ENCODE results near the gene PRCC. TPM values are rescaled to one million over a fixed set of nuclear protein-coding genes. Genes with fewer than 3 reads are reported as not detected.

PRCC gene
- polyA plus RNA-seq, 12 donors, result 59.0 to 97.7 (median 65.5) TPM; not detected in 1

DNA sequence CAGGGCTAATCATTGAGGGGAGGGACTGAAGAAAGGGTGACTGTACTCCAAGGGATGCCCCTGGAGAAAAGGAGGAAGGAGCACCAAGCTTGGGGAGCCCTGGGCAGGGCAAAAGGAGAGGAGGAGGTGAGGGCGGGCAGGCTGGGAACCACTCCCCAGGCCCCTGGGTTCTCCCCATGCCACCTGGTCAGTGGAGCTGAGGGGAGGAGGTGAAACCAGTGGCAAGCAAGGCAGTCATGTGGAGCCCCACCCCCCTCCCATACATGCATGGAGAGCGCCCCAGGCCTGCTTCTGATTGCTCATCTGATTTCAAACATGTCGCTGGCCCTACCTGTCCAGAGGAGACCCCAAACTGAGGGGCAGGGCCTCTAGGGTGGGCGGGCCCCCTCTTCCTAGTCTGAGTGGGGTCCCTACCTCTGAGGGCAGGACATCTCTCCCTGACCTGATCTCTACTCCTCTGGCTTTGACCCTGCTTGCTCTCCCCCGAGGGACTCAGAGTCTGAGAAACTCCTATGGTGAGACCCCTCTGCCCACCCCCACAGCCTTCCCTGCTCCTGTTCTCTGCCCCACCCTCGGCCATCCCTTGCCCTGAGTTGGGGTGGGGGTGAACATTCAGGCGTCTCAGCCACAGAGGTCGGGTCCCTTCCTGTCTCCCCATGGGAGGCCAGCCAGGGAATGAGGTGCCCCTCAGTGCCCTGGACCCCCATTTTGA lies 73.0 kb downstream of the PRCC start:
- no peak for DNase-seq

DNA sequence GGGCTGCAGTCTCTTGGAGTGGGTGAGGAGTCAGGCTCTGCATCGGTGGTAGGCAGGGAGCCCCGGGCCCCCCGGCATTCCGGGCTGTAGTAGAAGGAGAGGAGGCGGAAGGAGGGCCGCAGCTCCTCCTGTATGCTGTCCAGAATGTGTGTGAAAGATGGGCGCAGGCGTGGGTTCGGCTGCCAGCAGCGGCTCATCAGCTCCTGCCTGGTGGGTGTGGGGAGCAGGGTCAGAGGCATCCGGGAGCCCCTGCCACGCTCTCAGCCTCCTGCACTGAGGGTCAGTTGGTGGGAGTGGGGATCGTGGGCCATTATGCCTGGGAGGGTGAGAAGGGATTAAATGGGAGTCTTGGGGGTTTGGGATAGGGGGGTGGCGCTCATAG lies 73.6 kb downstream of the PRCC start:
- no peak for DNase-seq

DNA sequence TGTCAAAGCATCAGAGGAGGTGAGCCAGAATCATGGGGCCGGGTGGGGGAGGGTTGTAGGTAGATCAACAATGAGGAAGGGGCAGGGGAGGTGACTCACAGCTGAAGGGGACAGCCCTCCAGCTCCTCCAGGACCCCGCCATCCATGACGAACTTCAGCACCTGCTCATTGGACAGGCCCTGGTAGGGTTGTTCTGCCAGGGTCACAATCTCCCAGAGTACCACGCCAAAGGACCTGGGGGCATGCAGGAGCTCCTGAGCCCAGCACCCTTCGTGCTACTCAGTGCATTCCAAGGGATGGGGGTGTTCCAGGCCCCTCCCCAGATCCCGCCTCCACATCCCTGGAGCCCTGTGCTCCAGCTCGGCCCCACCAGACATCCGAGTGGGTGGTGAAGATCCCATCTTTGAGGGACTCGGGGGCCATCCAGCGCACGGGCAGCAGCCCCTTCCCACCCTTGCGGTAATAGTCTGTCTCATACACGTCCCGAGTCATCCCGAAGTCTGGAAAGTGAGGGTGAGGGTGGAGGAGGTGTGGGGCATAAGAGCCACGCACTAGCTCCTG lies 74.0 kb downstream of the PRCC start:
- DNase-seq, result no peak

DNA sequence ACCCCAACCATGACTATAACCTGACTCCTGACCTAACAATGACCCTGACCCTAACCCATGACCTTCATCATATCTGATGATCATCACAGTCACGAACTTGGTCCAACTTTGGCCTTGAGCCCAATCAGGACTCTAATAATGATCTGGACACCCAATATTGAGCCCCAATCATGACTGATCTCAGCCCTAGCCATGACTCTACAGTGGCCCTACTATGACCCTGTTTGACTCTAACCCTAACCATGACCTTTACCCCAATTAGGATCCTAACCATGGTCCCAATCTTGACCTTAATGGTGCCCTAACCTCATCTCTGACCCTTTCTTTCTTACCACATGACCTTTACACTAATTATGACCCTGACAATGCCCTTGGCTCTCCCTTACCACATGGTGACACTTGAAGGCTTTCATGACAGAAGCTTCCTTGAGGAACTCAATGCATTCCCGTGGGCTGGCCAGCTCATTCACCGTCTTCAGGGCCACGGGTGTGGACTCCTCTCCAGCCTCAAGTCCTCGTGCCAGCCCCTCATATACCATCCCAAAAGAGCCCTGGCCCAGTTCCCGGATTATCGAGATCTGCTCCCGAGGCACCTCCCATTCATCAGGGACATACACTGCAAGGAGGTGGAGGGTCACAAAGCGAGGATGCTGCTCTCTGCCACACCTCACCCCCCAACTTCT lies 75.4 kb downstream of the PRCC start:
- no peak for DNase-seq

DNA sequence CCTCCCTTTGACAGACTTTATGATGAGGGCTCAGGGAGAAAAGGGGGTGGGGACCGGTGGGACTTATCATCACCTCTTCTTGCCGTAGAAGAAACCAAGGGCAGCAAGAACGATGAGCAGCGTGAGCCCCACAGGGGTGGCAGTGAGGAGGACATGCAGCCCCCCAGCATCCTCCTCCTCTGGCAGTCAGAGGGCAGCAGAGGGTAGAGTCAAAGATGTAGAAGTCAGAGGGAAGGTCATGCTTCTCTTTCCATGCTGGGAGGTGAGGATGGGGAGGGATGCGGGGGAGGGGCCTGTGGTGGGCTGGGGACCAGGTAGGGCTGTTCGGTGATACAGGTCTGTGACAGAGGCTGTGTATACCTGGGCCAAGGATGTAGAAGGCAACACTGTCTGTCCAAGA lies 76.8 kb downstream of the PRCC start:
- no peak for DNase-seq

DNA sequence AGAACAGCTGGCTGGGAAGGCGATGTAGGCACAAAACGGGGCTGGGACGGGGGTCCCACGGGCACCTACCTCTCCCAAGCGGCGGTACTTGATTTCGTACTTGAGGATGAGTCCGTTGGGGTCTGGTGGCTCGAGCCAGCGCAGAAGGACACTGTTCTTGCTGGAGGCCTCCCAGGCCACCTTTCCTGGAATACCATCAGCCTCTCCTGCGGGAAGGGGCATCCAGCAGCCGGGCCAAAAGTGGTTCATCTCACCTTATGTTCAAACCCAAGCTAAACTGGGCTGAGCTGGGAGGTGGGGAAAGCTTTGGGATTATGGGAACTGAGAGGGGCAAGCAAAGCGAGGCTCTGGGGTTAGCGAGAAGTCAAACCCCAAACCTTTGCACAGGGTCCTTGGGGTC lies 77.3 kb downstream of the PRCC start:
- no peak for DNase-seq

DNA sequence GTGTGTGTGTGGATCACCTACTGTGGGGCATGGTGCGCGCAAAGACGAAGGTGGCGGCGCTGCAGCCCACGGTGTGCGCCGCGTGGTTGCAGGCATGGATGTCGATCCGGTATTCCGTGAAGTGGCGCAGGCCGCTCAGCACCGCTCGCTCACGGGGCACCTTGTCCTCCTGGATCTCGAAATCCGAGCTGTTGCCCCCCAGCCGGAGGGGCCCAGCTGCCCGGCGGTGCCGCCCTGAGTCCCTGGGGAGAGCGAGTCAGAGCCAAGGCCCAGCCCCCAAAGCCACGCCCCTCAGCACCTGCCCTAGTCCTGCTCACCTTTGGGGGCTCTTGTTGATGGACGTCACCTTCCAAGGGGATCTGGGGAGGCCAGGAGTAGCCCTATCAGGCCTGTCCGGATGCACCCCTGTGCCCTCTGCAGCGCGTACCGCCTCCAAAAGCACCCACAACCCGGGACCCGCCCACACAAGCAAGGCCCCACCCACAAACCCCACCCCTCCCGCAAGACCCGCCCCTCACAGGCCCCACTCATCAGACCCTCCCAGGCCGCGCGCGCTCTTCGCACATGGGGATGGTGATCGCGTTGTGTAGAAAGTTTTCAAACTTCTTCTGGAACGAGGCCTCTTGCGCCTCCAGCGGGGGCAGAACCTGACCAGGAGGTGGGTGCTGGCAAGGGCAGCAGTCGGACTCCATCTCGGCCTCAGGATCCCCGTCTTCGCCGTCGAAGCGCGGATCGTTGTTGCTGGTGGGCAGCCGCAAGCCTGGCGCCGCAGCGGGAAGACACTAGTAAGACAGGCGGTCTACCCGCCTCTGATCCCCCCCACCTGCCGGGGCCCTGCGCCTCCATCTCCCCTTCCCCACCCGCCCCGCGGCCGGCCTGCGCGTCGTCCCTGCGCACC lies 78.0 kb downstream of the PRCC start:
- no peak for DNase-seq

DNA sequence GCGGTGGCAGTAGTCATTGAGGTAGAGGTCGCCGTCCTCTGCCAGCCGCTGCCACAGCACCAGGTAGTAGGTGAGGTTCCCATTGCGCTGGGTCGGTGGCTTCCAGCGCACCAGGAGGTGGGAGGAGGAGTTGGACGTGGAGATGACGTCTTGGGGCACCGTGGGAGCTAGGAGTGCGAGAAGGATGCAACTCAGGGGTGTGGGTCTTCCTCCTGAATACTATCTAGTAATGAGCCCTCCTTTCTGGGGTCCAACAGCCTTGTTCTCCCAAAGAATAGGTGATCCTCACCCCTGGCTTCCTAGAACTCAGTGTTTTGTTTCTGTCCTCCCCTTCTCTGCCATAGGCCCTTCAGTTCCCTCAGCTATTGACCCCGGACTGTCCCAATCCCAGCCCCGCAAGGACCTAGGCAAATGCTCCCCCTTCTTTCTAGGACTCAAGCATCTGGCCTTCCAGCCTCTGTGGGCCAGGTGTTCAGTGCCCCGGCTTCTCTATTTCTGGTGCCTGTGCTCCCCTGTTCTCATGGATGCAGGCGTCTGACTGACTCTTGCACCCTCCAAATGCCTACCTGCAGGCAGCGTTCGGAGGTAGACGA lies 78.7 kb downstream of the PRCC start:
- DNase-seq, result no peak

DNA sequence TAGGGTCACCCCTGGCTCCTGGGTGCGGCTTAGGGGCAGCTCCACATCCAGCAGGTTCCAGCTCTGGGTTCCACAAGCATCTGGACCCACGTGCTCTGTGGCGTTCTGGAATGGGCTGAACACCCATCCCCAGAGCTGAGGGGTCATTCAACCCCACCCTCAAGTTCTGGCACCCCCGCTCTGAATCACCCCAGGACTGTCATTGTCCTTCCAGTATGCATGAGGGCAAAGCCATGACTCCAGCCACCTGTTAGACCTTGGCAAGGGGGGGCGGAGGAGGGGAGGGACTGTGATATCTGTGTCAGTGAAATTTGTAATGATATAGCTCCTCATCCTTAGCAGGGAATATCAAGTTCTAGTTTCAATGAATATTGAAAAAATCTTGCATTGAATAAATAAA lies 79.3 kb downstream of the PRCC start:
- DNase-seq, result no peak

DNA sequence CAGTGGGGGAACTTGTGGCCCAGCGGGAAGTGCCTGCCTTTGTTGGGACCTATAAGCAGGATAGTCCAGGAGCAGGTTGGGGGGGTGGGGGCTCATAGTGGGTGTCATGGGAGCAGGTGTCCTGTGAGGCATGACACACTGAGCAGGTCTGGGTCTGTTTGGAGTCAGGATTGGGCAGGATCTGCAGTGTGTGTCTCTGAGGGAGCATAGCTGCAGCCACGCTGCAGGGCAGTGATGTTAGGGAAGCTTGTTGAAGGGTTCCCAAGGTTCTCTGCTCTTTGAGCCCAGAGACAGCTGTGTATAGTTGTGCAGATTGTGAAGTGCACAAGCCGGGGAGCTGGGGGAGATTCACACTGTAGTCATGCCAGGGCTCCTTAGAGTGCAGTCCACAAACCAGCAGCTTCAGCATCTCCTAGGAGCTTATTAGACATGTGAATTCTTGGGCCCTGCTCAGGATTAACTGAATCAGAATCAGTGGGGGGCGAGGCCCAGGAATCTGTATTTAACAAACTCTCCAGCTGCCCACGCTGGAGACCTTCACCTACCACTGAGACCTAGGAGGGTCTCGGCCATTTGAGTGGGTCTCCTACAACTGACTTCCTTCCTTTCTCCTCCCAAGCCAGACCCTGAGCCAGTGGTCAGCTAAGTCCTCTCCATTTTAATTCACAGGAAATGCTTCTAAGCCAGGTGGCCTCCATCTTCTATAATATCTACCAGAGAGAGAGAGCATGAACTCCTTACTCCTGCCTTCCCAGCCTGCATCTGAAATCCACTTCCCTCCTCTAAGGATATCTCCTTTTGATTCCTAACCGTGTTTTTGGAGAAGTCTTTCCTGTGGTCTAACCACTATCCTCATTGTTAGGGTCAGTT lies 80.5 kb downstream of the PRCC start:
- no peak for DNase-seq

DNA sequence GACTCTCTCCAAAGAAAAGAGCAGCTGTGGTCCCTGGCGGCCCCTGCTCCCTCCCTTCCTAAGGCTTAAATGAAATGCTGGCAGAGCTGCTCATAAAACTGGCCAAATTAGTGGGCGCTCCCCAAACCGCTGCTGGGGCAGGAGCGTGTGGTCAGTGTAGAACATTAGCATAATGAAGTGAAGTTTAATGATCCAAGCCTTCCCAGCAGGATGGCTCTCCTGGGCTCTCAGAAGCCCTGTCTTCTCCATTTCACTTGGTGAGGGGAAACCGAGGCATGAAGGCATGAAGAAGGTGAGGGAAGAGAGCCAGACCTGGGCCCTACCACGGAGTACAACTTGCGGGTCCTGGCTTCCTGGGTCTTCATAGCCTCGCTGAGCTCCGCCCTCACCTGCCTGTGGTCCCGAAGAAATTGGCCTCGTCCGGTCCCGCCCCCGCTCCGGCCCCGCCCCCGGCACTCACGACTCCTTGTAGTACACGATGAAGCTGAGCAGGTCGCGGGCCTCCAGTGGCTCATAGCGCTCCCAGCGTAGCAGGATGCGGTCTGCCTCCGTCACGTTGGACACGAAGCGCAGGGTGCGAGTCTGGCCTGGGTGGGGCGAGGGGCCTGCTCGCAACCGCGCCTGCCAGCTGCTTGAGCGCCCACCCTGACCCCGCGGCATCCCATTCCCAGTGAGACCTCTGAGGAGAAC lies 81.3 kb downstream of the PRCC start:
- DNase-seq, result no peak

DNA sequence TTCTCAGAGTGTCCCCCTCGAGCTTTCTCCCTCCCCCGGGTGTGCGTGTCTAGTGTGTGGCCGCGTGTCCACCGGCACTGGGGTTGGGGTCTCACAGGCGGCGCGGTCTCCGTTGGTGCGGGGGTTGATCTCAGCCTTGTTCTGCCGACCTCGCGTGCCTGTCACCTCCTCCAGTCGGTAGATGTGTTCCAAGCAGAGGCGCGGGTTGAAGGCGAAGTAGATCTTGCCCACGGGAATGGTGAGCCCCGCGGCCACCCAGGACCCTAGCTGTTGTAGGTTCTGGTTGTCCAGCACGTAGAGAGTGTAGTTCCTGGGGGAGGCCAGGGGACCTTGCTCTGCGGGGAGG lies 81.8 kb downstream of the PRCC start:
- DNase-seq, result no peak

Other genes starting within 250 kb of the PRCC start
- gene IQGAP3, start 195.0 kb upstream of the PRCC start, polyA plus RNA-seq (ENCODE audit: insufficient read length in 12 of 12), result 10 to 100 TPM in 1 of 12 donors, 1 to 10 TPM in 10, not detected in 1; 4.6 to 15.7 (median 7.9) TPM
- under 1 TPM in 8 of 12 donors, not detected in 4; 0.19 to 0.70 (median 0.29) TPM for gene TTC24, start 187.8 kb upstream of the PRCC start, polyA plus RNA-seq (ENCODE audit: insufficient read length in 12 of 12)
- 10 to 100 TPM in 11 of 12 donors, not detected in 1; 21.4 to 36.4 (median 26.5) TPM for gene NAXE, start 175.8 kb upstream of the PRCC start, polyA plus RNA-seq (ENCODE audit: insufficient read length in 12 of 12)
- gene GPATCH4, start 166.1 kb upstream of the PRCC start, polyA plus RNA-seq (ENCODE audit: insufficient read length in 12 of 12), result 10 to 100 TPM in 11 of 12 donors, not detected in 1; 25.3 to 39.3 (median 28.2) TPM
- gene HAPLN2, start 148.1 kb upstream of the PRCC start, polyA plus RNA-seq (ENCODE audit: insufficient read length in 12 of 12), result under 1 TPM in 8 of 12 donors, not detected in 4; 0.22 to 0.94 (median 0.39) TPM
- gene BCAN, start 125.4 kb upstream of the PRCC start, polyA plus RNA-seq (ENCODE audit: insufficient read length in 12 of 12), result 10 to 100 TPM in 1 of 12 donors, 1 to 10 TPM in 10, not detected in 1; 1.3 to 14.7 (median 2.4) TPM
- gene NES, start 90.1 kb upstream of the PRCC start, polyA plus RNA-seq (ENCODE audit: insufficient read length in 12 of 12), result 1,000 to 10,000 TPM in 1 of 12 donors, 100 to 1,000 TPM in 11; 318 to 1,186 (median 743) TPM
- gene CRABP2, start 62.0 kb upstream of the PRCC start, polyA plus RNA-seq (ENCODE audit: insufficient read length in 12 of 12), result 100 to 1,000 TPM; 230 to 919 (median 293) TPM
- gene METTL25B, start 39.1 kb upstream of the PRCC start, polyA plus RNA-seq (ENCODE audit: insufficient read length in 12 of 12), result 10 to 100 TPM in 11 of 12 donors, not detected in 1; 16.8 to 26.5 (median 19.0) TPM
- gene ISG20L2, start 38.8 kb upstream of the PRCC start, polyA plus RNA-seq (ENCODE audit: insufficient read length in 12 of 12), result 10 to 100 TPM in 11 of 12 donors, not detected in 1; 21.7 to 44.6 (median 27.8) TPM
- 10 to 100 TPM in 11 of 12 donors, not detected in 1; 34.7 to 70.4 (median 66.3) TPM for gene MRPL24, start 26.4 kb upstream of the PRCC start, polyA plus RNA-seq (ENCODE audit: insufficient read length in 12 of 12)
- 100 to 1,000 TPM in 11 of 12 donors, not detected in 1; 134 to 205 (median 142) TPM for gene HDGF, start 15.9 kb upstream of the PRCC start, polyA plus RNA-seq (ENCODE audit: insufficient read length in 12 of 12)
- 1 to 10 TPM in 1 of 12 donors, under 1 TPM in 9, not detected in 2; 0.26 to 1.4 (median 0.56) TPM for gene SH2D2A, start 49.3 kb downstream of the PRCC start, polyA plus RNA-seq (ENCODE audit: insufficient read length in 12 of 12)
- under 1 TPM in 10 of 12 donors, not detected in 2; 0.30 to 0.83 (median 0.40) TPM for gene INSRR, start 91.6 kb downstream of the PRCC start, polyA plus RNA-seq (ENCODE audit: insufficient read length in 12 of 12)
- 1 to 10 TPM in 1 of 12 donors, under 1 TPM in 9, not detected in 2; 0.20 to 1.0 (median 0.49) TPM for gene NTRK1, start 93.3 kb downstream of the PRCC start, polyA plus RNA-seq (ENCODE audit: insufficient read length in 12 of 12)
- 10 to 100 TPM in 11 of 12 donors, not detected in 1; 14.7 to 37.8 (median 23.3) TPM for gene PEAR1, start 126.2 kb downstream of the PRCC start, polyA plus RNA-seq (ENCODE audit: insufficient read length in 12 of 12)
- 1 to 10 TPM in 3 of 12 donors, under 1 TPM in 7, not detected in 2; 0.38 to 1.9 (median 0.83) TPM for gene LRRC71, start 153.1 kb downstream of the PRCC start, polyA plus RNA-seq (ENCODE audit: insufficient read length in 12 of 12)